OCI-LY1 (cell line): Measurements from ENCODE around the gene CPNE5.

Experiments
- H2AFZ ChIP-seq: fragments of 200-600 bp; sonication (generic), shearing (Covaris generic); 2 replicates; pipeline ENCODE4 v1.6.0; 2014; ENCODE audit warnings: antibody characterized with exemption, mild to moderate bottlenecking, low read length
- H3F3A ChIP-seq: fragments of 200-600 bp; sonication (generic), shearing (Covaris generic); 2 replicates; pipeline ENCODE4 v1.6.0; 2014; ENCODE audit warnings: mild to moderate bottlenecking, antibody characterized with exemption, low read length, moderate library complexity; ENCODE audit not compliant: insufficient read depth
- H3K27ac ChIP-seq: fragments of 200-600 bp; sonication (generic); 2 replicates; pipeline ENCODE4 v1.5.1; 2014; ENCODE audit warnings: low read length, mixed run types, mild to moderate bottlenecking, low read depth; ENCODE audit not compliant: poor library complexity, severe bottlenecking
- H3K27me3 ChIP-seq: fragments of 200-600 bp; sonication (generic); 2 replicates; pipeline ENCODE4 v1.6.0; 2014; ENCODE audit warnings: antibody characterized with exemption, mild to moderate bottlenecking, low read length, moderate library complexity; ENCODE audit not compliant: insufficient read depth
- H3K36me3 ChIP-seq: fragments of 200-600 bp; sonication (generic); 2 replicates; pipeline ENCODE4 v1.6.1; 2014; ENCODE audit warnings: mild to moderate bottlenecking, antibody characterized with exemption, low read length, moderate library complexity, mixed read lengths; ENCODE audit not compliant: insufficient read depth
- H3K4me1 ChIP-seq: fragments of 200-600 bp; sonication (generic); 2 replicates; pipeline ENCODE4 v1.5.1; 2014; ENCODE audit warnings: mild to moderate bottlenecking, low read length, moderate library complexity; ENCODE audit not compliant: insufficient read depth, severe bottlenecking
- H3K4me2 ChIP-seq: fragments of 200-600 bp; sonication (generic), shearing (Covaris generic); 2 replicates; pipeline ENCODE4 v1.6.1; 2014; ENCODE audit warnings: low read length
- H3K4me3 ChIP-seq: fragments of 200-600 bp; sonication (generic); 2 replicates; pipeline ENCODE4 v1.5.1; 2014; ENCODE audit warnings: low read length, low read depth, mild to moderate bottlenecking, mixed read lengths; ENCODE audit not compliant: poor library complexity, severe bottlenecking
- H3K79me2 ChIP-seq: fragments of 200-600 bp; shearing (Covaris generic); 2 replicates; pipeline ENCODE4 v1.6.1; 2016; ENCODE audit warnings: mixed run types, low read length, mixed read lengths; ENCODE audit not compliant: insufficient read depth
- H3K9ac ChIP-seq: fragments of 200-600 bp; sonication (generic), shearing (Covaris generic); 2 replicates; pipeline ENCODE4 v1.6.1; 2014; ENCODE audit warnings: mild to moderate bottlenecking, low read length, mixed read lengths
- H3K9me2 ChIP-seq: fragments of 200-600 bp; sonication (generic), shearing (Covaris generic); 2 replicates; pipeline ENCODE4 v1.6.1; 2014; ENCODE audit warnings: low read depth, mild to moderate bottlenecking, low read length, mixed read lengths
- H3K9me3 ChIP-seq: fragments of 200-600 bp; shearing (Covaris generic); 2 replicates; pipeline ENCODE4 v1.6.1; 2014; ENCODE audit warnings: low read length, mixed read lengths
- H4K20me1 ChIP-seq: fragments of 200-600 bp; sonication (generic), shearing (Covaris generic); 2 replicates; pipeline ENCODE4 v1.6.0; 2016; ENCODE audit warnings: mild to moderate bottlenecking, low read length; ENCODE audit not compliant: insufficient read depth
- CTCF ChIP-seq: fragments of 200-600 bp; sonication (generic), shearing (Covaris generic); IDR thresholded peaks from 2 replicates; pipeline ENCODE4 v1.5.1; 2017; ENCODE audit warnings: mild to moderate bottlenecking, antibody characterized with exemption, low read length, moderate library complexity, mixed read lengths
- EZH2 ChIP-seq: fragments of 200-600 bp; sonication (generic), shearing (Covaris generic); IDR thresholded peaks from 2 replicates; pipeline ENCODE4 v1.8.0; 2017; ENCODE audit warnings: borderline replicate concordance, mixed run types, mild to moderate bottlenecking, antibody characterized with exemption, low read length, moderate library complexity, mixed read lengths

Gene CPNE5

GRCh38 chr6:36803482-36803881 is 35.8 kb downstream of the CPNE5 start:
- H3K27ac ChIP-seq: no peak overlapping the region
- no peaks in the 10 kb centered on the region for H3K27me3 ChIP-seq
- H3K79me2 ChIP-seq: no peaks in the 10 kb centered on the region
- no peaks in the 10 kb centered on the region for H3F3A ChIP-seq
- peaks cover 5% of the 10 kb centered on the region for H3K4me1 ChIP-seq
- TF ChIP-seq CTCF: no peak
- no peak for TF ChIP-seq EZH2
- no peak overlapping the region for H2AFZ ChIP-seq
- no peaks in the 10 kb centered on the region for H3K9me3 ChIP-seq
- H3K4me3 ChIP-seq: no peak overlapping the region
- no peak overlapping the region for H3K4me2 ChIP-seq
- no peaks in the 10 kb centered on the region for H3K9me2 ChIP-seq
- H3K36me3 ChIP-seq: no peaks in the 10 kb centered on the region
- H3K9ac ChIP-seq: no peak overlapping the region
- no peaks in the 10 kb centered on the region for H4K20me1 ChIP-seq

GRCh38 chr6:36800223-36801076 is 38.8 kb downstream of the CPNE5 start:
- H3K27ac ChIP-seq: no peak overlapping the region
- TF ChIP-seq CTCF (no peak), EZH2 (no peak)

GRCh38 chr6:36798852-36799251 is 40.4 kb downstream of the CPNE5 start:
- Histone ChIP-seq H3K4me3 (no peak overlapping the region), H3K27me3 (no peaks in the 10 kb centered on the region), H3K79me2 (no peaks in the 10 kb centered on the region), H2AFZ (no peak overlapping the region), H3K36me3 (no peaks in the 10 kb centered on the region), H3K9me2 (no peaks in the 10 kb centered on the region), H4K20me1 (no peaks in the 10 kb centered on the region), H3F3A (no peaks in the 10 kb centered on the region), H3K9ac (no peak overlapping the region), H3K4me1 (peaks cover 5% of the 10 kb centered on the region), H3K27ac (no peak overlapping the region), H3K4me2 (no peak overlapping the region), H3K9me3 (no peaks in the 10 kb centered on the region)
- TF ChIP-seq CTCF (no peak), EZH2 (no peak)

More at GRCh38 chr6:36800223-36801076, 38.8 kb downstream of the CPNE5 start:
- no peaks in the 10 kb centered on the region for H3K9me3 ChIP-seq
- no peaks in the 10 kb centered on the region for H4K20me1 ChIP-seq
- no peaks in the 10 kb centered on the region for H3F3A ChIP-seq
- H3K9me2 ChIP-seq: no peaks in the 10 kb centered on the region
- H3K36me3 ChIP-seq: no peaks in the 10 kb centered on the region
- no peak overlapping the region for H3K4me2 ChIP-seq
- H3K9ac ChIP-seq: no peak overlapping the region
- H3K79me2 ChIP-seq: no peaks in the 10 kb centered on the region
- H3K27me3 ChIP-seq: no peaks in the 10 kb centered on the region
- H3K4me3 ChIP-seq: no peak overlapping the region
- H3K4me1 ChIP-seq: peaks cover 5% of the 10 kb centered on the region
- no peak overlapping the region for H2AFZ ChIP-seq
